GM19238 (cell line): ENCODE measurements around the gene MYLK.

Experiments used
- DNase-seq: peaks from one replicate; pipeline ENCODE4 v3.0.0; 2011; ENCODE audit warnings: low spot score; ENCODE audit not compliant: insufficient read length

Gene MYLK

GRCh38 chr3:123876858-123877257, 7.3 kb downstream of the MYLK start:
- no peak for DNase-seq

GRCh38 chr3:123872621-123873020, 11.5 kb downstream of the MYLK start:
- no peak for DNase-seq

- no peak for DNase-seq
These were observed 12.2 kb downstream of the MYLK start for GRCh38 chr3:123871946-123872345.

- no peak for DNase-seq
These were observed 14.1 kb downstream of the MYLK start for GRCh38 chr3:123870033-123870432.

GRCh38 chr3:123869165-123869564, 15.0 kb downstream of the MYLK start:
- DNase-seq = no peak

- DNase-seq = no peak
These were observed 19.4 kb downstream of the MYLK start for GRCh38 chr3:123864706-123865105.

GRCh38 chr3:123862152-123862551, 22.0 kb downstream of the MYLK start:
- DNase-seq = no peak

GRCh38 chr3:123861081-123861836, 22.9 kb downstream of the MYLK start:
- no peak for DNase-seq

- DNase-seq = no peak
These were observed 25.0 kb downstream of the MYLK start for GRCh38 chr3:123859177-123859576.

GRCh38 chr3:123854905-123855304, 29.2 kb downstream of the MYLK start:
- DNase-seq = no peak

- DNase-seq = no peak
These were observed 30.3 kb downstream of the MYLK start for GRCh38 chr3:123853686-123854372.

GRCh38 chr3:123847209-123847608, 36.9 kb downstream of the MYLK start:
- no peak for DNase-seq

- no peak for DNase-seq
These were observed 40.5 kb downstream of the MYLK start for GRCh38 chr3:123843668-123844067.

GRCh38 chr3:123842711-123843110, 41.4 kb downstream of the MYLK start:
- no peak for DNase-seq

- DNase-seq = no peak
These were observed 42.5 kb downstream of the MYLK start for GRCh38 chr3:123841476-123842238.

- DNase-seq = no peak
These were observed 43.2 kb downstream of the MYLK start for GRCh38 chr3:123840961-123841360.

- DNase-seq = no peak
These were observed 46.3 kb downstream of the MYLK start for GRCh38 chr3:123837858-123838257.

GRCh38 chr3:123834631-123835030, 49.5 kb downstream of the MYLK start:
- no peak for DNase-seq

- no peak for DNase-seq
These were observed 50.7 kb downstream of the MYLK start for GRCh38 chr3:123833398-123833785.

- no peak for DNase-seq
These were observed 51.3 kb downstream of the MYLK start for GRCh38 chr3:123832692-123833397.

GRCh38 chr3:123831420-123831819, 52.7 kb downstream of the MYLK start:
- no peak for DNase-seq

- no peak for DNase-seq
These were observed 62.2 kb downstream of the MYLK start for GRCh38 chr3:123821920-123822319.
